ENCODE measurements around the gene NUFIP2.
"Not testable (repeated sequence)": the region's sequence is repeated elsewhere in the genome, so short reads cannot be mapped to it uniquely, and the experiment has no call there.

The NUFIP2 gene

DNA sequence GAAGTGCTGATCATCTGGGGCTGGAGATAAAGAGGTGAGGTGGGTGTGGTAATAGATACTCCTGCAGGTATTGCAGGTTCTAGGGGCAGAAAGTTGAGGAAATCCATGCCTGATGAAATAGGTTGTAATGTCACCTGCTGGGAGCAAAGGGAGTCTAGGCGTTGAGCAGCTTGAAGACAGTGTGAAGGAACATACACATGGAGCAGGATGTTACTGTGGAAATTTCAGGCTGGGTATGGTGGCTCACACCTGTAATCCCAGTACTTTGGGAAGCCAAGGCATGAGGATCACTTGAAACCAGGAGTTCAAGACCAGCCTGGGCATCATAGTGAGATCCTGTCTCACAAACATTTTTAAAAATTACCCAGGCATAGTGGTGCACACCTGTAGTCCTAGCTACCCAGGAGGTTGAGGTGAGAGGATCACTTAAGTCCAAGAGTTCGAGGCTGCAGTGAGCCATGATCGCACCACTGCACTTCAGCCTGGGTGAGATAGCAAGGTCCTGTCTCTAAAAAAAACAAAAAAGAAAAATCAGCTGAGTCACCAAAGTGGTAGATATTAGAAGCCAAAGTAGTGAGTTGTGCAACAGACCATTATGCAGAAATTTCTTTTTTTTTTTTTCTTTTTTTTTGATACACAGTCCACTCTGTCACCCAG lies 56.3 kb downstream of the NUFIP2 start:
- no peak for DNase-seq

DNA sequence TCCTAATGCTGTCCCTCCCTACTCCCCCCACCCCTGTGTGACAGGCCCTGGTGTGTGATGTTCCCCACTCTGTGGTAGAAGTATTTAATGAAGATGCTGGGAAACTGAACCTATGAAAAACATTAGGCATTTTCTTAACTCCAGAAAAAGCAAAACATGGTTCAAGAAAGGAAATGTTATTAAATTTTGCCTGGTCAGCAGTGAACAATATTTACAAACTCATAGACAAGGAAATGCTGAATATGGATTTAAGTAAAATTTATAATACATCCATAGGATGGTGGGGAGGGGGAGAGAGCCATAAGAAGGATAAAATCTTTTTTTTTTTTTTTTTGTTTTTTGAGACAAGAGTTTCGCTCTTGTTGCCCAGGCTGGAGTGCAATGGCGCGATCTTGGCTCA lies 58.0 kb downstream of the NUFIP2 start:
- no peak for DNase-seq

DNA sequence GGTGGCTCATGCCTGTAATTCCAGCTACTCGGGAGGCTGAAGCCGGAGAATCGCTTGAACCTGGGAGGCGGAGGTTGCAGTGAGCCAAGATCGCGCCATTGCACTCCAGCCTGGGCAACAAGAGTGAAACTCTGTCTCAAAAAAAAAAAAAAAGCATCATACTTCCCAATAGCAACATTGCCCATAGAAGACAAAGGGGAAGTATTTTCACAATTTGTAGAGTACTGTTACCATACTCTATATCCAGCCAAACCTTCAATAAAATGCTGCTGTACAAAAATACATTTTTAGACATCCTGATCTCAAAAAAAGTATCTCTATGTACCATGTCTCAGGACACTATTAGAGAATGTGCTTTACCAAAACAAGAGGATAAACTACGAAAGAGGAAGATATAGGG lies 59.0 kb downstream of the NUFIP2 start:
- DNase-seq: not testable (repeated sequence)

DNA sequence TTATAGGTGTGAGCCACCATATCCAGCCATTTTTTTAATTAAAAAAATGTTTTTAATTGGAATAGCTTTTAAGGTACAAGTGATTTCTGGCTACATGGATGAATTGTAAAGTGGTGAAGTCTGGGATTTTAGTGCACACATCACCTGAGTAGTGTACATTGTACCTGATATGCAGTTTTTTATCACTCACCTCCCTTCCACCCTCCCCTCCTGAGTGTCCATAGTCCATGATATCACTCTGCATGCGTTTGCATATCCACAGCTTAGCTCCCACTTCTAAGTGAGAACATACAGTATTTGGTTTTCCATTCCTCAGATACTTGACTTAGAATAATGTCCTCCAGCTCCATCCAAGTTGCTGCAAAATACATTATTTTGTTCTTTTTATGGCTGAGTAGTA lies 60.6 kb downstream of the NUFIP2 start:
- DNase-seq: no peak

DNA sequence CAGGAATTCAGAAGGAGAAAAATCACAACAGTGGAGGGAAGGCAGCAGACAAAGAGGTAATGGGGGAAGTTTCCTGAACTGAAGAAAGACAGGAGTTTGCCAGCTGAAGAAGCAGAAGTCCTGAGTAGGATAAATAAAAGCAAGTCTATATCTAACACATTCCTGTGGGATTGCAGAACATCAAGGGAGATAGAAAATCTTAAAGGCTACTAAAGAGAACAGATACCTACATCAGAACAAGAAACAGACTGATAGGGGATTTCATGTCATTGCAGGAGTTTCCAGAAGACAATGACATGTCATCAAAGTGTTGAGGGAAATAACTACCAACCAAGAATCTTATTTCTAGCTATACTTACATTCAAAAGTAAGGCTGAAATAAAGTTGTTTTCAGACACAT lies 68.6 kb downstream of the NUFIP2 start:
- no peak for DNase-seq

DNA sequence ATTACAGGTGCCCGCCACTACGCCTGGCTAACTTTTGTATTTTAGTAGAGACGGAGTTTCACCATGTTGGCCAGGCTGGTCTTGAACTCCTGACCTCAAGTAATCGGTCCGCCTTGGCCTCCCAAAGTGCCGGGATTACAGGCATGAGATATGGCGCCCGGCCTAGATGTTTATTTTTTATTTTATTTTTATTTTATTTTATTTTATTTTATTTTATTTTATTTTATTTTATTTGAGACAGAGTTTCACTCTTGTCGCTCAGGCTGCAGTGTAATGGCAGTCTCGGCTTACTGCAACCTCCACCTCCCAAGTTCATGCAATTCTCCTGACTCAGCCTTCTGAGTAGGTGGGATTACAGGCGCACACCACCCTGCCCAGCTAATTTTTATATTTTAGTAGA lies 72.6 kb downstream of the NUFIP2 start:
- not testable (repeated sequence) for DNase-seq

DNA sequence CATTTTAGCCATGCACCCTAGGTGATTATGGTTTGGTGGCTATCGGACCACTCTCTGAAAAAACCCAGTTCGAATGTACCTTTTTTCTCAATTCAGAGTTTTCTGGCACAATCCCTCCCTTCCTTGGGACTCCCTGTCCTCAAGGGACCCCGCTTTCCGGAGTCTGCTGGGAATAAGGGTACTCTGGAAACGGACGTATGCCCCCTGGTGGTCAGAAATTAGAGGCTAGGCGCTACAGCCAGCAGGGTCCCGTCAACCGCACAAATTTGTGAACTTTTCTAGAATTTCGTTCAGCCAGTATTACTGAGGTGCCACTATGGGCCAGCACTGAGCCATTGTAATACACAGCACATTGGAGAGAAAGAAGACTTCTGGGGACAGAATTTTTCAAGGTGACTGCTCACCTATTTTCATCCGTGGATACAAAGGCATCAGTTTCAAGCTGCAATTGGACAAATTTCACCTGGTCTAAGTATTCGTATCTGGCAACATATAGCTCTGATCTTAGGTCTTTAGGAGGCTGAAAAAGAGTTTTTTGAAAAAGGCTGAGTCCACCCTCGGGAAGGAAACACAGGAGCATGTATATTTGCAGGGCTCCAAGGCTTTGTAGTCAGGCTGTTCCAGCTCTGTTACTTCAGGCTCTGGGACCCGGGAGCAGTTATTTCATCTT lies 74.4 kb downstream of the NUFIP2 start:
- DNase-seq: peak; percentile 76

DNA sequence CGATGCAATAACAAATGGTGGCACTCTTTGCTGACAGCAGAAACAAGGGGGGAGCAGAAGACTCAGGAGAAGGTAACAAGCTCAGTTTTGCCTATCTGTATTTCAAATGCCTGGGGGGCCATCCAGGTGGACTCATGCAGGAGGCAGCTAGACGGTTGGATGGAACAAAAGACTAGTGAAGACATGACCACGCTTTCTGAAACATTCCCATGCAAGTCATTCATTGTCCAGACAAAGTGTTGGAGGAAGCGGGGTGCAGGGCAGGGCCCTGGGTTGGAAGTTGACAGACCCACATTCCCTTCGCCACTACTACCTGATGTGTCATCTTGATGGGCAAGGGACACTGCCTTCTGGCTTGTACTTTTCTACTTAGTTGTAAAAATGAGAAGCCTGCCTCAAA lies 77.1 kb downstream of the NUFIP2 start:
- DNase-seq: no peak

DNA sequence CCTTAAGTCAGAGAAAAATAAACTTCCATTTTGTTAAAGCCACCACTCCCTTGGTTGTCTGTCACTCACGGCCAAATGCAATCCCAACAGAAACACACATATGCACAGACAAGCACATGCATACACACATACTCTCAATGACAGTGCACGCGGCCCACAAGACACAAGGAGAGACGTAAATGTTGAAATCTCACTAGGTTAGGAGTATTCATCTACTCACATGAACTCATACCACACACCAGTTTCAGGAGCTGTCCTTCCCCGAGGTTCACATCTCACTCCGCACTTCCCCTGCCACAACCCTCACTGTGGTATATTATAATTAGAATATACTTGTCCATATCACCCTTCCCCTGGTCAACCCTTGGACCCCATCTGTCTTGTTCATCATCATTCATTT lies 77.8 kb downstream of the NUFIP2 start:
- DNase-seq: no peak

DNA sequence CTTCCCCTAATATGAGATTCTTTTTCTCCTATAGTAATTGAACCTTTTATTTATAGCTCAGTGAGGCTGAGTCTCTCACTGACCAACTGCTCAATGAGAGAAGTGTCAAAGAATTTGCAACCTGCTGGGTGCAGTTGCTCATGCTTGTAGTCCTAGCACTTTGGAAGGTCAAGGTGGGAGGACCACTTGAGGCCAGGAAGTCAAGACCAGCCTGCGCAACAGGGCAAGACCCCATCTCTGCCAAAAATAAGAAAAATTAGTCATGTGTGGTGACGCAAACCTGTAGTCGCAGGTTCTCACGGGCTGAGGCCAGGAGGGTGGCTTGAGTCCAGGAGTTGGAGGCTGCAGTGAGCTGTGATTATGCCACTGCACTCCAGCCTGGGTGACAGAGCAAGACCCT lies 78.2 kb downstream of the NUFIP2 start:
- no peak for DNase-seq

DNA sequence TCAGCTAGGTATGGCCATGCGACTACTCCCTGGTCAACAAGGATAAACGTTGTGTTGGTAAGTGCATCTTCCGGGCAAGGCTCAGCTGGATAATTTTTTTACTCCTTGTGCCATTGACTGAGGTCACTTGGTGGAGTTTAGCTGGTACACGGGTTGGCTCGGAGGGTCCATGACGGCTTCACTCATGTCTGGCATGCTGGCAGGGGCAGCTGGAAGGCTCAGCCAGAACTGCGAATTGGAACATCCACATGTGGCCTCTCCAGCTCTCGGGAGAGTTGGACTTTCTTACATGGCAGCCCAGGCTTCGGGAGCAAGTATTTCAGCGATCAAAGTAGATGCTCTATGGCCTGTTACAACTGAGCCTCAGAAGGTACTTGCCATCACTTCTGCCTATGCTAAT lies 78.8 kb downstream of the NUFIP2 start:
- no peak for DNase-seq

DNA sequence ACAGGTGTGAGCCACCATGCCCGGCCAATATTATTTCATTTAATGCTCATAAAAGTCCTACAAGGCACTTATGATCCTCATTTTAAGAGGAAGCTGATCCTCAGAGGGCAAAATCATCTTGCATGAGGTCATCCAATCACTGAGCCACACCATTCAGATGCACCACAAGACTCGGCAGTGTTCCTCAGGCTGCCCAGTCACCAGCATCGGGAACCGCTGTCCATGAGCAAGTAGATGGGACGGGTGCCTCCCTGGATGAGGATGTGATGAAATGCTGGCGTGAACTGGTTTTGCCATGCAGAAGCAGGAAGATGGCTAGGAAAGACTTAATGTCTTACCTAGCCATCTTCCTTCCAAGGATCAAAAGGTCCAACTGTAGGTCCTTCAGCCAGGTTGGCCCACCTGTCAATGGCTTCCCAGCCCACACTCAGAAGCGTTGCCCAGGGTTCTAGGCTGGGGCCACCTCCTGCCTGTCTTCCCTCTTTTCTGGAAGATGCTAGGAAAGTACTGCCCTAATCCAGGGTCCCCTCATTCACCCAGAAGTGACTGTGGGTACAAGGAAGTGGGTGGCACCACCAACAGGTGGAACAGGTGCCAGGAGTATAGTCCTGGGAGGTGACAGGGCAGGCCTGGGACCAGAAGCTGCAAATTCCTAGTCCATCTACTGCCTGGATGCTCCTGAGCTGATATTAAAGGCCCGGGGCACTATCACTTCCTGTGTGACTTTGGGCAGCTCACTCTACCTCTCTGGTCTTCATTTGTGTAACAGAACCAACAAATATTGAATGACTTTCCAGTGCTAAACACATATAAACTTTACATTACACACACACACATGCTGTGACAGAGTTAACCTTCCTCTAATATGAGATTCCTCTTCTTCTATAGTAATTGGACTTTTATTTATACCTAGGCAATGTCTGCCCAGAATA lies 79.5 kb downstream of the NUFIP2 start:
- no peak for DNase-seq

DNA sequence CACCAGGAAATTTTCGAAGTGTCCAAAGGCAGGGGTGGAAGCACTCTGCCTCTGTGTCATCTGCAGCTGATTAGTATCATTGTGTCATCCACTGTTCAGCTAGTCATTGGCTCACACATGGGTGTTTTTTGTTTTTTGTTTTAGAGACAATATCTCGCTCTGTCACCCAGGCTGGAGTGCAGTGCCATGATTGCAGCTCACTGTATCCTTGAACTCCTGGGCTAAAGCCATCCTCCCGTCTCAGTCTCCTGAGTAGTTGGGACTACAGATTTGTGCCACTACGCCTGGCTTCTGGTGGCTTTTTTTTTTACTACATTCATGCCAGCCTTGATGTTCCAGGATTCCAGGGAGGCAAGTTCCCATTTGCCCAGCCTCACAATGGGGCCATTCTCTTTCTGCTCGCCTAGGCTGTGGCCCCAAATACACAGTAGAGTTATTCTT lies 81.2 kb downstream of the NUFIP2 start:
- no peak for DNase-seq

DNA sequence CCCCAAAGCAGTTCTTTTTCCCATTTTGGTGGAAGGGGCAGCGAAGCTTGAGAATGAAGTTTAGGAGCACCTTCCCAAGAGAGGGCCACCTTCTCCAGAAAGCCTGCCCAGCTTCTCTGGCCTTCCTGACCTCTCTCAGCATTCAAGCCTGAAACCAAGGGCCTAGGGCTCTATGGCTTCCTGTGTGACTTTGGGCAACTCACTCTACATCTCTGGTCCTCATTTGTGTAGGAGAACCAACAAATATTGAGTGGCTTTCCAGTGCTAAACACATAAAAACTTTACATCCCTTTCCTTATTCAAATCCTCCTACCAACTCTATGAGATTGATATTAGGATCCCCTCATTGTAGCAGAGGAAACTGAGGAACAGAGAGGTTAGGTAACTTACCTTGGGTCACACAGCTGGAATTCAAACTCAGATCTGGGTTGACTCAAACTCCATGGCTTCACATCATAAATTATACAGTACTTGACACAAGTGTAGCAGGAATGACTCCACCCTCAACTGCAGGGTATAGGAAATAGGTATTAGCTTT lies 81.8 kb downstream of the NUFIP2 start:
- no peak for DNase-seq

DNA sequence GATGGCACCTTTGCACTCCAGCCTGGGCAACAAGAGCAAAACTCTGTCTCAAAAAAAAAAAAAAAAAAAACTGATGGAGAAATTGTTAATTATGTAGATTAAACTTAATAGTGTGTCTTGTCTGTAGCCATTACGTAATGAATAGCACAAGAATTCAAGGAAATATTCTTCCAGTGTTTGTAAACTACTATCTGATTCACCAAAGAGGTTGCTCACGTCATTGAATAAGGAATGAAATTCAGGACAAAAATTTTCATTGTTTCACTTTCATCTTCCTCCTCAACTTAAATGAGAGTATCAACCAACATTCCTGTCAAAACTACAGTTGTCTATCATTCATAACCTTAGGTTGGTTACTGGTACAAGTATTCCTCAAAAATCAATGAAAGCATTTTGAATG lies 83.1 kb downstream of the NUFIP2 start:
- no peak for DNase-seq

DNA sequence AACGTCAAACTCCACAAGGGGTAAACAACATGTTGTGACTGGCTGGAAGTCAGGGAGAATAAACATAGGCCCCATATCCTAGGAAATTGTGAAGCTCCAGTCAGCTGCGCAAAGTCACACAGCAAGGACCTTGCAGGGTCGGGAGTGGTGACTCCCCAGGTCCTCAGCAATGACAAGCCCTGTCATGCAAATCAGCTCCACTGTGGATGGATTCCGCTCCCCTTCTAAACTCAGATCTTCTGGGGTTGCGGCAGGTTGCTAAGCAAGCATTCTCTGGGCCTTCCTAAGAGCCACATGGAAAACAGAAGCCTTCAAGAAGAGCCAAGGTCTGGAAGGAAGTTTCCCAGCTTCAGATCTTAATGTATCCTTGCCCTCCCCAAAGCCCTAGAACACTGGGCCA lies 84.9 kb downstream of the NUFIP2 start:
- DNase-seq: no peak

DNA sequence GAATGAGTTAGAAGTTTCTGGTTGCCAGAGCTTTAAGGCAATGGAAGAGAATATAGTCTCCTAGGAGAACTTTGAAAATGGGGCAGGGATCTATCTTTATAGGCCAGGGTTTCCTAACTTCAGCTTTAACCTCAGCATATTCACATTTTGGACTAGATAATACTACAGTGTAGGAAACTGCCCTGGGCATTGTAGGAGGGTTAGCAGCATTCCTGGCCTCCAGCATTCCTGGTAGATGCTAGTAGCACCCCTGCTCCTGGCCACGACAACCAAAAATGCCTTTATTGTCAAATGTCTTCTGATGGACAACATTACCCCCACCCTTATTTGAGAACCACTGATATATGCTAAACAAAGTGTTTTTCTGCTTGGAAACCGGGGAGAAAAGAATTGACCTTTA lies 86.0 kb downstream of the NUFIP2 start:
- no peak for DNase-seq

Measured in activated CD4-positive, alpha-beta T cell treated with anti-CD3 and anti-CD28 coated beads, Interleukin-2, amount 50 U/mL, for 16 hours (primary cell).